ENCODE results near the gene HDGFL2. TPM values are rescaled to one million over a fixed set of nuclear protein-coding genes. Genes with fewer than 3 reads are reported as not detected.

Gene HDGFL2
- total and polyA plus RNA-seq, 10 of the 15 experiments (the other 5 are each of a cell fraction or from before 2014, with no cell fraction given) = 0.16 to 56.9 (median 25.3) TPM

DNA sequence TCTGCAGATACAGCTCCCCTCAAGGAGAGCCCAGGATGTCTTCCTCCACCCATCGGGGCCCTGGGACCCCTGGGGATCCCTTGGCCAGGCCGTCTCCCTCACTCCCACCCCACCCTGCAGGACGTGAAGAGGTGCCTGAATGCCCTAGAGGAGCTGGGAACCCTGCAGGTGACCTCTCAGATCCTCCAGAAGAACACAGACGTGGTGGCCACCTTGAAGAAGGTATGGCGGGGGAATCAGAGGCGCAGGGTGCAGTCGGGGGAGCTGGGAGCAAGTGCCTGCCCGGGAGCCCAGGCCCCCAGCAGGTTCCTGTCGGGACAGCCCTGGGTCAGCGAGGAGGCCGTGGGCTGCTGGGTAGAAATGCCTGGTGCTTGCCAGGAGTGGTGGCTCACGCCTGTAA, 26.6 kb downstream of the HDGFL2 start:
- in situ Hi-C loops (cut with MboI) (no loop called here), intact Hi-C loops (cut with micrococcal nuclease; ENCODE audit: unreplicated experiment) (no loop called here)
- POLR2A ChIA-PET = no interaction called here
- BruUV-seq (replicated peaks) = no TSS peak
- CTCF ChIA-PET = no interaction called here
- Histone ChIP-seq H3K27ac (ENCODE audit: control insufficient read depth, insufficient read depth) (no peak overlapping the region), H4K20me1 (ENCODE audit: control insufficient read depth, insufficient read depth) (no peaks in the 10 kb centered on the region), H3K9ac (ENCODE audit: control insufficient read depth, insufficient read depth, low read length) (no peak overlapping the region), H3K4me2 (ENCODE audit: control insufficient read depth, insufficient read depth) (no peak overlapping the region), H3K79me2 (ENCODE audit: control insufficient read depth, insufficient read depth, low read length) (no peaks in the 10 kb centered on the region), H3K4me1 (ENCODE audit: control insufficient read depth, insufficient read depth, low read length) (no peaks in the 10 kb centered on the region), H3K4me3 (no peak overlapping the region), H3K36me3 (ENCODE audit: control insufficient read depth in 2 of 2, insufficient read depth in 2 of 2, low read length in 1 of 2) (peaks cover 0 to 4% of the 10 kb centered on the region in 2 experiments; a peak in 2 of 4 replicates), H3K27me3 (replicated peaks in 1 of 2; ENCODE audit: control insufficient read depth in 2 of 2, insufficient read depth in 2 of 2, low read length in 1 of 2) (no peaks in the 10 kb centered on the region), H2AFZ (ENCODE audit: control insufficient read depth, low read depth, low read length) (no peak overlapping the region), H3K9me3 (replicated peaks; ENCODE audit: control insufficient read depth, insufficient read depth, low read length) (no peaks in the 10 kb centered on the region)
- whole genome bisulfite sequencing (ENCODE audit: insufficient coverage, insufficient replicate concordance, low lambda C conversion rate, missing lambda C conversion rate) = 93% methylated on average over 12 of the region's 12 CpGs
- RAD21 ChIA-PET (ENCODE audit: unreplicated experiment) = no interaction called here
- TF ChIP-seq WRNIP1 (IDR thresholded peaks at IDR 0.05; ENCODE audit: borderline replicate concordance, low read depth, low read length) (no peak), TARDBP (IDR thresholded peaks at IDR 0.05; ENCODE audit: borderline replicate concordance) (no peak), MEF2B (IDR thresholded peaks at IDR 0.05; ENCODE audit: partially characterized antibody, poor library complexity, severe bottlenecking) (no peak), JUND (IDR thresholded peaks at IDR 0.05; ENCODE audit: low read depth, low read length) (no peak), KAT2A (conservative IDR thresholded peaks at IDR 0.05; ENCODE audit: control insufficient read depth, low read depth, low read length) (no peak), SMC3 (IDR thresholded peaks at IDR 0.05; ENCODE audit: borderline replicate concordance, low read length) (no peak), TCF3 (IDR thresholded peaks at IDR 0.05; ENCODE audit: borderline replicate concordance, insufficient read depth, low read depth, low read length) (no peak), ZBTB11 (CRISPR knock-in tag; IDR thresholded peaks at IDR 0.05) (no peak)
- TF ChIP-seq, protein P1, sequence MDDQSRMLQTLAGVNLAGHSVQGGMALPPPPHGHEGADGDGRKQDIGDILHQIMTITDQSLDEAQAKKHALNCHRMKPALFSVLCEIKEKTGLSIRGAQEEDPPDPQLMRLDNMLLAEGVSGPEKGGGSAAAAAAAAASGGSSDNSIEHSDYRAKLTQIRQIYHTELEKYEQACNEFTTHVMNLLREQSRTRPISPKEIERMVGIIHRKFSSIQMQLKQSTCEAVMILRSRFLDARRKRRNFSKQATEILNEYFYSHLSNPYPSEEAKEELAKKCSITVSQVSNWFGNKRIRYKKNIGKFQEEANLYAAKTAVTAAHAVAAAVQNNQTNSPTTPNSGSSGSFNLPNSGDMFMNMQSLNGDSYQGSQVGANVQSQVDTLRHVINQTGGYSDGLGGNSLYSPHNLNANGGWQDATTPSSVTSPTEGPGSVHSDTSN (IDR thresholded peaks at IDR 0.05; ENCODE audit: insufficient replicate concordance, low read depth, low read length) = no peak
- FAIRE-seq (no peak), ATAC-seq (no peak), DNase-seq (ENCODE audit: low read depth, low spot score) (no peak)
- SMC1A ChIA-PET (ENCODE audit: uncharacterized antibody, unreplicated experiment) = no interaction called here

All from GM12878 (cell line).